GM23338 (cell line): ENCODE data around the gene HIVEP3. TPM values are rescaled to one million over a fixed set of nuclear protein-coding genes. Genes with fewer than 3 reads are reported as not detected.

Experiments
- ATAC-seq: fragments of 200-7000 bp; cut with Tn5 transposase; 3 replicates; pipeline ENCODE4 v1.9.1; 2020
- DNase-seq: peaks from one replicate; pipeline ENCODE4 v3.0.0-alpha.2; 2015; ENCODE audit warnings: low spot score
- H2AFZ ChIP-seq: fragments of 200-600 bp; sonication (generic); 2 replicates; pipeline ENCODE4 v1.8.0; 2016; ENCODE audit warnings: antibody characterized with exemption, mild to moderate bottlenecking, moderate library complexity
- H3F3A ChIP-seq: fragments of 200-600 bp; sonication (generic); replicated peaks from 2 replicates; pipeline ENCODE4 v1.8.0; 2017; ENCODE audit warnings: antibody characterized with exemption, mixed run types, low read depth
- H3K27ac ChIP-seq: fragments of 200-600 bp; sonication (generic); 2 replicates; pipeline ENCODE4 v1.6.1; 2016; ENCODE audit warnings: low read depth
- H3K27me3 ChIP-seq: fragments of 200-600 bp; sonication (generic); 2 replicates; pipeline ENCODE4 v1.8.0; 2016; ENCODE audit warnings: mild to moderate bottlenecking, mixed run types, moderate library complexity; ENCODE audit not compliant: insufficient read depth
- H3K36me3 ChIP-seq: fragments of 200-600 bp; sonication (generic); 2 replicates; pipeline ENCODE4 v1.8.0; 2016; ENCODE audit warnings: mild to moderate bottlenecking; ENCODE audit not compliant: insufficient read depth
- H3K4me1 ChIP-seq: fragments of 200-600 bp; sonication (generic); 2 replicates; pipeline ENCODE4 v1.8.0; 2016; ENCODE audit warnings: mild to moderate bottlenecking, moderate library complexity; ENCODE audit not compliant: insufficient read depth
- H3K4me2 ChIP-seq: fragments of 200-600 bp; sonication (generic); 2 replicates; pipeline ENCODE4 v1.7.1; 2017; ENCODE audit warnings: mixed run types
- H3K4me3 ChIP-seq: fragments of 200-600 bp; sonication (generic); 2 replicates; pipeline ENCODE4 v1.6.1; 2016; ENCODE audit warnings: mixed run types
- H3K79me2 ChIP-seq: fragments of 200-600 bp; sonication (generic); replicated peaks from 2 replicates; pipeline ENCODE4 v1.8.0; 2017; ENCODE audit warnings: mild to moderate bottlenecking; ENCODE audit not compliant: insufficient read depth
- H3K9me2 ChIP-seq: fragments of 200-600 bp; sonication (generic); 2 replicates; pipeline ENCODE4 v1.8.0; 2017; ENCODE audit not compliant: insufficient read depth
- H4K20me1 ChIP-seq: fragments of 200-600 bp; sonication (generic); replicated peaks from 2 replicates; pipeline ENCODE4 v1.8.0; 2017; ENCODE audit warnings: mild to moderate bottlenecking; ENCODE audit not compliant: insufficient read depth
- H3K27ac Mint-ChIP-seq: 2 replicates; pipeline ENCODE4 v1.8.0; 2020; ENCODE audit warnings: inconsistent platforms, mild to moderate bottlenecking, moderate library complexity, mixed read lengths
- H3K27me3 Mint-ChIP-seq: 3 replicates; pipeline ENCODE4 v1.8.0; 2022; ENCODE audit warnings: low read depth, mild to moderate bottlenecking, moderate library complexity, mixed read lengths, inconsistent platforms; ENCODE audit not compliant: insufficient read depth, poor library complexity
- H3K36me3 Mint-ChIP-seq: 3 replicates; pipeline ENCODE4 v1.8.0; 2021; ENCODE audit warnings: low read depth, mild to moderate bottlenecking, inconsistent platforms, moderate library complexity, mixed read lengths
- H3K4me1 Mint-ChIP-seq: 3 replicates; pipeline ENCODE4 v1.8.0; 2020; ENCODE audit warnings: mild to moderate bottlenecking, inconsistent platforms, mixed read lengths
- H3K4me3 Mint-ChIP-seq: 3 replicates; pipeline ENCODE4 v1.8.0; 2021; ENCODE audit warnings: moderate library complexity, mild to moderate bottlenecking, inconsistent platforms, mixed read lengths
- H3K9me3 Mint-ChIP-seq: 3 replicates; pipeline ENCODE4 v1.8.0; 2020; ENCODE audit warnings: moderate library complexity, mild to moderate bottlenecking, inconsistent platforms, mixed read lengths
- CREB1 ChIP-seq: fragments of 250-450 bp; sonication (Bioruptor Pico); IDR thresholded peaks from 2 replicates; pipeline ENCODE4 v1.5.0; 2020; ENCODE audit warnings: low read depth, mild to moderate bottlenecking, moderate library complexity
- EZH2 ChIP-seq: fragments of 200-600 bp; sonication (generic); IDR thresholded peaks from one replicate; pipeline ENCODE4 v1.8.0; 2017; ENCODE audit warnings: antibody characterized with exemption, mild to moderate bottlenecking, low read depth; ENCODE audit not compliant: unreplicated experiment
- EZH2phosphoT487 ChIP-seq: fragments of 200-600 bp; sonication (generic); IDR thresholded peaks from one replicate; pipeline ENCODE4 v1.8.1; 2018; ENCODE audit warnings: antibody characterized with exemption; ENCODE audit not compliant: unreplicated experiment
- JUNB ChIP-seq: IDR thresholded peaks from one replicate; pipeline ENCODE4 v1.6.1; 2016; ENCODE audit warnings: antibody characterized with exemption; ENCODE audit not compliant: unreplicated experiment
- NANOG ChIP-seq: IDR thresholded peaks from 2 replicates; pipeline ENCODE4 v1.6.1; 2016; ENCODE audit warnings: antibody characterized with exemption, borderline replicate concordance
- POLR2AphosphoS5 ChIP-seq: IDR thresholded peaks from 2 replicates; pipeline ENCODE4 v1.6.1; 2016; ENCODE audit warnings: antibody characterized with exemption, low read depth
- STAT1 ChIP-seq: IDR thresholded peaks from one replicate; pipeline ENCODE4 v1.6.1; 2016; ENCODE audit warnings: antibody characterized with exemption; ENCODE audit not compliant: unreplicated experiment
- ZNF114 ChIP-seq: fragments of 250-450 bp; sonication (Bioruptor Pico); IDR thresholded peaks from 2 replicates; pipeline ENCODE4 v1.5.0; 2020; ENCODE audit warnings: mild to moderate bottlenecking, moderate library complexity
- ZNF331 ChIP-seq: fragments of 250-450 bp; sonication (Bioruptor Pico); IDR thresholded peaks from 2 replicates; pipeline ENCODE4 v1.5.0; 2020; ENCODE audit warnings: low read depth, mild to moderate bottlenecking, moderate library complexity
- polyA plus RNA-seq: library from polyadenylated mRNA; unstranded; fragments of >200 nt; fragmentation: Nextera tagmentation; extraction: Ambion mirVana; gene quantifications from 2 replicates; pipeline ENCODE4 v1.2.1, GENCODE V29; 2016
- total RNA-seq: library from RNA; depleted of rRNA; stranded (reverse); fragments of >200 nt; shearing (Covaris generic); gene quantifications from 2 replicates; pipeline ENCODE4 v1.2.3, GENCODE V29; 2014
- TF ChIP-seq, protein P1 (sequence below): IDR thresholded peaks from one replicate; pipeline ENCODE4 v1.6.1; 2018; ENCODE audit warnings: antibody characterized with exemption; ENCODE audit not compliant: unreplicated experiment
- TF ChIP-seq, protein P2 (sequence below): fragments of 250-450 bp; sonication (Bioruptor Pico); IDR thresholded peaks from 2 replicates; pipeline ENCODE4 v1.5.0; 2020; ENCODE audit warnings: mild to moderate bottlenecking, moderate library complexity
- TF ChIP-seq, protein P3 (sequence below), 2 experiments: fragments of 200-600 bp in 1 of 2; sonication (generic) in 1 of 2; conservative IDR thresholded peaks; 2 replicates each; pipeline versions ENCODE4 v1.5.1 to v1.6.1; 2016 to 2017; ENCODE audit warnings: antibody characterized with exemption in 2 of 2, low read depth in 2 of 2, mild to moderate bottlenecking in 2 of 2, moderate library complexity in 1 of 2
- TF ChIP-seq, protein P4 (sequence below): IDR thresholded peaks from 2 replicates; pipeline ENCODE4 v1.6.1; 2016; ENCODE audit warnings: antibody characterized with exemption

The HIVEP3 gene
- total and polyA plus RNA-seq, 2 experiments from 2014 or later = 0.14 to 0.24 TPM

DNA sequence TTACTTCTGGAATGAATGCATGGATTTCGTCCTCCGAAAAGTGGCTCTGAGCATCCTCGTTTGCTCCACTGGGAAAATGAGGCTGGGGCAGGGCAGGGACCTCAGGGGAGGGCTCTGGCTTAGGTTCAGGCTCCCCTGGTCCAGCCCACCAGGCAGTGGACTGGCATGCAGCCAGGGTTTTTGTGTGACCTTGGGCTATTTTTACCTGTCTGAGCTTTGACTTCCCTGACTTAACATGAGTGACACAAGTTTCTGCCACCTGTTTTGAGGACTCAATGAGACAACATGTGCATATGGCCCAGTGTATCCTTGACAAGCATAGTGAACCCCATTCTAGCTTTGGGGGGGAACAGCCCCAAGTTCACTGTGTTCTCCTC is 401.7 kb downstream of the HIVEP3 start:
- no peak for ATAC-seq
- H3K9me2 ChIP-seq = peaks cover 7% of the 10 kb centered on the region; the same call in 1 of the 2 replicates
- Mint-ChIP-seq H3K27me3 (peaks cover 17% of the 10 kb centered on the region), H3K36me3 (no peaks in the 10 kb centered on the region; the same call in 2 of the 3 replicates), H3K9me3 (no peaks in the 10 kb centered on the region), H3K4me1 (peaks cover 13% of the 10 kb centered on the region), H3K4me3 (peak overlapping the region; percentile 74; the same call in 2 of the 3 replicates), H3K27ac (no peak overlapping the region)
- H3K4me3 ChIP-seq = no peak overlapping the region; the same call in 1 of the 2 replicates
- peak overlapping the region; percentile 84; the same call in 1 of the 2 replicates for H3K4me2 ChIP-seq
- no peaks in the 10 kb centered on the region for H3K36me3 ChIP-seq
- H3F3A ChIP-seq = no peaks in the 10 kb centered on the region
- no peaks in the 10 kb centered on the region for H3K79me2 ChIP-seq
- no peaks in the 10 kb centered on the region for H4K20me1 ChIP-seq
- DNase-seq = no peak
- TF ChIP-seq ZNF331 (CRISPR knock-in tag) = no peak
- TF ChIP-seq NANOG = no peak
- TF ChIP-seq, protein P1, sequence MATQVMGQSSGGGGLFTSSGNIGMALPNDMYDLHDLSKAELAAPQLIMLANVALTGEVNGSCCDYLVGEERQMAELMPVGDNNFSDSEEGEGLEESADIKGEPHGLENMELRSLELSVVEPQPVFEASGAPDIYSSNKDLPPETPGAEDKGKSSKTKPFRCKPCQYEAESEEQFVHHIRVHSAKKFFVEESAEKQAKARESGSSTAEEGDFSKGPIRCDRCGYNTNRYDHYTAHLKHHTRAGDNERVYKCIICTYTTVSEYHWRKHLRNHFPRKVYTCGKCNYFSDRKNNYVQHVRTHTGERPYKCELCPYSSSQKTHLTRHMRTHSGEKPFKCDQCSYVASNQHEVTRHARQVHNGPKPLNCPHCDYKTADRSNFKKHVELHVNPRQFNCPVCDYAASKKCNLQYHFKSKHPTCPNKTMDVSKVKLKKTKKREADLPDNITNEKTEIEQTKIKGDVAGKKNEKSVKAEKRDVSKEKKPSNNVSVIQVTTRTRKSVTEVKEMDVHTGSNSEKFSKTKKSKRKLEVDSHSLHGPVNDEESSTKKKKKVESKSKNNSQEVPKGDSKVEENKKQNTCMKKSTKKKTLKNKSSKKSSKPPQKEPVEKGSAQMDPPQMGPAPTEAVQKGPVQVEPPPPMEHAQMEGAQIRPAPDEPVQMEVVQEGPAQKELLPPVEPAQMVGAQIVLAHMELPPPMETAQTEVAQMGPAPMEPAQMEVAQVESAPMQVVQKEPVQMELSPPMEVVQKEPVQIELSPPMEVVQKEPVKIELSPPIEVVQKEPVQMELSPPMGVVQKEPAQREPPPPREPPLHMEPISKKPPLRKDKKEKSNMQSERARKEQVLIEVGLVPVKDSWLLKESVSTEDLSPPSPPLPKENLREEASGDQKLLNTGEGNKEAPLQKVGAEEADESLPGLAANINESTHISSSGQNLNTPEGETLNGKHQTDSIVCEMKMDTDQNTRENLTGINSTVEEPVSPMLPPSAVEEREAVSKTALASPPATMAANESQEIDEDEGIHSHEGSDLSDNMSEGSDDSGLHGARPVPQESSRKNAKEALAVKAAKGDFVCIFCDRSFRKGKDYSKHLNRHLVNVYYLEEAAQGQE = no peak
- no peak for TF ChIP-seq ZNF114 (CRISPR knock-in tag)
- TF ChIP-seq POLR2AphosphoS5 = no peak
- TF ChIP-seq JUNB = no peak
- TF ChIP-seq, protein P2, sequence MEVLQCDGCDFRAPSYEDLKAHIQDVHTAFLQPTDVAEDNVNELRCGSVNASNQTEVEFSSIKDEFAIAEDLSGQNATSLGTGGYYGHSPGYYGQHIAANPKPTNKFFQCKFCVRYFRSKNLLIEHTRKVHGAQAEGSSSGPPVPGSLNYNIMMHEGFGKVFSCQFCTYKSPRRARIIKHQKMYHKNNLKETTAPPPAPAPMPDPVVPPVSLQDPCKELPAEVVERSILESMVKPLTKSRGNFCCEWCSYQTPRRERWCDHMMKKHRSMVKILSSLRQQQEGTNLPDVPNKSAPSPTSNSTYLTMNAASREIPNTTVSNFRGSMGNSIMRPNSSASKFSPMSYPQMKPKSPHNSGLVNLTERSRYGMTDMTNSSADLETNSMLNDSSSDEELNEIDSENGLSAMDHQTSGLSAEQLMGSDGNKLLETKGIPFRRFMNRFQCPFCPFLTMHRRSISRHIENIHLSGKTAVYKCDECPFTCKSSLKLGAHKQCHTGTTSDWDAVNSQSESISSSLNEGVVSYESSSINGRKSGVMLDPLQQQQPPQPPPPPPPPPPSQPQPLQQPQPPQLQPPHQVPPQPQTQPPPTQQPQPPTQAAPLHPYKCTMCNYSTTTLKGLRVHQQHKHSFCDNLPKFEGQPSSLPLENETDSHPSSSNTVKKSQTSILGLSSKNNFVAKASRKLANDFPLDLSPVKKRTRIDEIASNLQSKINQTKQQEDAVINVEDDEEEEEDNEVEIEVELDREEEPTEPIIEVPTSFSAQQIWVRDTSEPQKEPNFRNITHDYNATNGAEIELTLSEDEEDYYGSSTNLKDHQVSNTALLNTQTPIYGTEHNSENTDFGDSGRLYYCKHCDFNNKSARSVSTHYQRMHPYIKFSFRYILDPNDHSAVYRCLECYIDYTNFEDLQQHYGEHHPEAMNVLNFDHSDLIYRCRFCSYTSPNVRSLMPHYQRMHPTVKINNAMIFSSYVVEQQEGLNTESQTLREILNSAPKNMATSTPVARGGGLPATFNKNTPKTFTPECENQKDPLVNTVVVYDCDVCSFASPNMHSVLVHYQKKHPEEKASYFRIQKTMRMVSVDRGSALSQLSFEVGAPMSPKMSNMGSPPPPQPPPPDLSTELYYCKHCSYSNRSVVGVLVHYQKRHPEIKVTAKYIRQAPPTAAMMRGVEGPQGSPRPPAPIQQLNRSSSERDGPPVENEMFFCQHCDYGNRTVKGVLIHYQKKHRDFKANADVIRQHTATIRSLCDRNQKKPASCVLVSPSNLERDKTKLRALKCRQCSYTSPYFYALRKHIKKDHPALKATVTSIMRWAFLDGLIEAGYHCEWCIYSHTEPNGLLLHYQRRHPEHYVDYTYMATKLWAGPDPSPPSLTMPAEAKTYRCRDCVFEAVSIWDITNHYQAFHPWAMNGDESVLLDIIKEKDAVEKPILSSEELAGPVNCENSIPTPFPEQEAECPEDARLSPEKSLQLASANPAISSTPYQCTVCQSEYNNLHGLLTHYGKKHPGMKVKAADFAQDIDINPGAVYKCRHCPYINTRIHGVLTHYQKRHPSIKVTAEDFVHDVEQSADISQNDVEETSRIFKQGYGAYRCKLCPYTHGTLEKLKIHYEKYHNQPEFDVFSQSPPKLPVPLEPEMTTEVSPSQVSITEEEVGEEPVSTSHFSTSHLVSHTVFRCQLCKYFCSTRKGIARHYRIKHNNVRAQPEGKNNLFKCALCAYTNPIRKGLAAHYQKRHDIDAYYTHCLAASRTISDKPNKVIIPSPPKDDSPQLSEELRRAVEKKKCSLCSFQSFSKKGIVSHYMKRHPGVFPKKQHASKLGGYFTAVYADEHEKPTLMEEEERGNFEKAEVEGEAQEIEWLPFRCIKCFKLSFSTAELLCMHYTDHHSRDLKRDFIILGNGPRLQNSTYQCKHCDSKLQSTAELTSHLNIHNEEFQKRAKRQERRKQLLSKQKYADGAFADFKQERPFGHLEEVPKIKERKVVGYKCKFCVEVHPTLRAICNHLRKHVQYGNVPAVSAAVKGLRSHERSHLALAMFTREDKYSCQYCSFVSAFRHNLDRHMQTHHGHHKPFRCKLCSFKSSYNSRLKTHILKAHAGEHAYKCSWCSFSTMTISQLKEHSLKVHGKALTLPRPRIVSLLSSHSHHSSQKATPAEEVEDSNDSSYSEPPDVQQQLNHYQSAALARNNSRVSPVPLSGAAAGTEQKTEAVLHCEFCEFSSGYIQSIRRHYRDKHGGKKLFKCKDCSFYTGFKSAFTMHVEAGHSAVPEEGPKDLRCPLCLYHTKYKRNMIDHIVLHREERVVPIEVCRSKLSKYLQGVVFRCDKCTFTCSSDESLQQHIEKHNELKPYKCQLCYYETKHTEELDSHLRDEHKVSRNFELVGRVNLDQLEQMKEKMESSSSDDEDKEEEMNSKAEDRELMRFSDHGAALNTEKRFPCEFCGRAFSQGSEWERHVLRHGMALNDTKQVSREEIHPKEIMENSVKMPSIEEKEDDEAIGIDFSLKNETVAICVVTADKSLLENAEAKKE (CRISPR knock-in tag) = no peak
- no peak for TF ChIP-seq CREB1 (CRISPR knock-in tag)
- no peak for TF ChIP-seq STAT1
- no peak for TF ChIP-seq EZH2phosphoT487
- TF ChIP-seq, protein P3, sequence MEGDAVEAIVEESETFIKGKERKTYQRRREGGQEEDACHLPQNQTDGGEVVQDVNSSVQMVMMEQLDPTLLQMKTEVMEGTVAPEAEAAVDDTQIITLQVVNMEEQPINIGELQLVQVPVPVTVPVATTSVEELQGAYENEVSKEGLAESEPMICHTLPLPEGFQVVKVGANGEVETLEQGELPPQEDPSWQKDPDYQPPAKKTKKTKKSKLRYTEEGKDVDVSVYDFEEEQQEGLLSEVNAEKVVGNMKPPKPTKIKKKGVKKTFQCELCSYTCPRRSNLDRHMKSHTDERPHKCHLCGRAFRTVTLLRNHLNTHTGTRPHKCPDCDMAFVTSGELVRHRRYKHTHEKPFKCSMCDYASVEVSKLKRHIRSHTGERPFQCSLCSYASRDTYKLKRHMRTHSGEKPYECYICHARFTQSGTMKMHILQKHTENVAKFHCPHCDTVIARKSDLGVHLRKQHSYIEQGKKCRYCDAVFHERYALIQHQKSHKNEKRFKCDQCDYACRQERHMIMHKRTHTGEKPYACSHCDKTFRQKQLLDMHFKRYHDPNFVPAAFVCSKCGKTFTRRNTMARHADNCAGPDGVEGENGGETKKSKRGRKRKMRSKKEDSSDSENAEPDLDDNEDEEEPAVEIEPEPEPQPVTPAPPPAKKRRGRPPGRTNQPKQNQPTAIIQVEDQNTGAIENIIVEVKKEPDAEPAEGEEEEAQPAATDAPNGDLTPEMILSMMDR (conservative IDR thresholded peaks at IDR 0.05; ENCODE audit: low read depth in 2 of 2) = no peak
- TF ChIP-seq, protein P4, sequence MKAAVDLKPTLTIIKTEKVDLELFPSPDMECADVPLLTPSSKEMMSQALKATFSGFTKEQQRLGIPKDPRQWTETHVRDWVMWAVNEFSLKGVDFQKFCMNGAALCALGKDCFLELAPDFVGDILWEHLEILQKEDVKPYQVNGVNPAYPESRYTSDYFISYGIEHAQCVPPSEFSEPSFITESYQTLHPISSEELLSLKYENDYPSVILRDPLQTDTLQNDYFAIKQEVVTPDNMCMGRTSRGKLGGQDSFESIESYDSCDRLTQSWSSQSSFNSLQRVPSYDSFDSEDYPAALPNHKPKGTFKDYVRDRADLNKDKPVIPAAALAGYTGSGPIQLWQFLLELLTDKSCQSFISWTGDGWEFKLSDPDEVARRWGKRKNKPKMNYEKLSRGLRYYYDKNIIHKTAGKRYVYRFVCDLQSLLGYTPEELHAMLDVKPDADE = no peak
- TF ChIP-seq EZH2 = no peak
- peaks cover 8% of the 10 kb centered on the region; the same call in 1 of the 2 replicates for H3K4me1 ChIP-seq
- H2AFZ ChIP-seq = peak overlapping the region; percentile 99
- no peak overlapping the region for H3K27ac ChIP-seq
- peaks cover 7% of the 10 kb centered on the region for H3K27me3 ChIP-seq
